IPS DF 19.7 (cell line): Measurements from ENCODE around the gene ITFG1.
"Not testable (repeated sequence)": the region's sequence is repeated elsewhere in the genome, so short reads cannot be mapped to it uniquely, and the experiment has no call there.

Experiments
- DNase-seq: peaks from one replicate; pipeline ENCODE4 v3.0.0-alpha.2; 2013; ENCODE audit warnings: low read depth, low spot score

ITFG1 gene

DNA sequence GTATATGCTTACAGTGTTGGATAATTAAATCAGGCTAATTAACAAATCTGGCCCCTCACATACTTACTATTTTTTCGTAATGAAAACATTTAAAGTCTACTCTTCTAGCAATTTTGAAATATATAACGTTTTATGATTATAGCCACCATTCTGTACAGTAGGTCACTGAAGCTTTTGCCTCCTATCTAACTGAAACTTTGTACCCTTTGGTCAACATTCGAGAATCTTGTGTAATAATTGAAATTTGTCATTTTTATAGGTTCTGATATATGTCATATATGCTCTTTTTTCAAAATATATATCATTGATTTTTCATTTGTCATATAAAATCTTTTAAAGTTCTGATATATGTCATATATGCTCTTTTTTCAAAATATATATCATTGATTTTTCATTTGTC, 12.9 kb upstream of the ITFG1 start:
- DNase-seq: no peak

DNA sequence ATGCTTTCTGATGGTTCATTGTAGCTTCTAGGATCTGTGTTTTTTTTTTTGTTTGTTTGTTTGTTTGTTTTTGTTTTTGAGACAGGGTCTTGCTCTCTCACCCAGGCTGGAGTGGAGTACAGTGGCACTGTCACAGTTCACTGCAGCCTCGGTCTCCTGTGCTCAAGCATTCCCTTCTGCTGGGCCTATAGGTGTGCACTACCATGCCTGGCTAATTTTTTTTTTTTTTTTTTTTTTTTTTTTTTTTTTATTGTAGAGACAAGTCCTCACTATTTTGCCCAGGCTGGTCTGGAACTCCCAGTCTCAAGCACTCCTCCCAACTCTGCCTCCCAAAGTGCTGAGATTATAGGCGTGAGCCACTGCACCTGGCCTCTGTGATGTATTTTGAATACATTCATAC, 12.1 kb upstream of the ITFG1 start:
- not testable (repeated sequence) for DNase-seq

DNA sequence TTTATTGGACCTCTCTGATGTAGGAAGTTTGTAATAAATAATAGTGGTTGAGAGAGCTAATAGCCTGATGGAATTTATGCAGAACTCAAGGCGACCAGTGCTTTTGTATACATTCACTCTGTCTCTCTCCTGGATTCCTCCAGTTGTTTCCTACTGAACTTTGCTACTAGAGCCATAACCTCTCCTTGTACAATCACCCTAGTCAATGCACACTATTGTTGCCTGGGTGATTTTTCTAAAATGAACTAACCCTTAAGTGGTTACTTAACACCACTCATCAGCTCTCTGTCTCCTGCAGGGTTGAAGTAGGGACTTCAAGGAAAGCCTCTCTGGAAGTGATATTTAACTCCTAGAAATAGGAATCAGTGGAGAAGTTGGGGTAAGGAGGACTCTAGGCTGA, 9.9 kb upstream of the ITFG1 start:
- no peak for DNase-seq

DNA sequence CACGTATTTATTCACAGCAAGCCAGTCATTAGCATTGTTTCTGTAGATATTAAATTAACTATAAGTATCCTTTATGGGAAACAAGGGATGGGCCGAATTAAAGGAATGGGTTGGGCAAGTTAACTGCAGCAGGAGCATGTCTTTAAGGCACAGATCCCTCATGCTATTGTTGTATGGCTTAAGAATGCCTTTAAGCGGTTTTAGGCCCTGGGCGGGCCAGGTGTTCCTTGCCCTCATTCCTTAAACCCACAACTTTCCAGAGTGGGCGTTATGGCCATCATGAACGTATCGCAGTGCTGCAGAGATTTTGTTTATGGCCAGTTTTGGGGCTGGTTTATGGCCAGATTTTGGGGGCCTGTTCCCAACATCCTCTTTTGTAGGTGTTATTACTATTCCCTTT, 9.3 kb upstream of the ITFG1 start:
- no peak for DNase-seq

DNA sequence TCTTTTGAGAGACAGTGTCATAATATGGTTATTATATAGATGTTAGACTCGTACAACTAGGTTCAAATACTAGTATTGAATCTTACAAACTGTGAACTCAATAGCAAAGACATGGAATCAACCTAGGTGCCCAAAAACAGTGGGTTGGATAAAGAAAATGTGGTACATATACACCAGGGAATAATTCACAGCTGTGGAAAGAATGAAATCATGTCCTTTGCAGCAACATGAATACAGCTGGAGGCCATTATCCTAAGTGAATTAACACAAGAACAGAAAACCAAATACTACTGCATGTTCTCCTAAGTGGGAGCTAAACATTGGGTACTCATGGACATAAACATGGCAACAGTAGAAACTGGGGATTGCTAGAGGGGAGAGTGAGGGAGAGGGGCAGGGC, 8.4 kb upstream of the ITFG1 start:
- DNase-seq: no peak

DNA sequence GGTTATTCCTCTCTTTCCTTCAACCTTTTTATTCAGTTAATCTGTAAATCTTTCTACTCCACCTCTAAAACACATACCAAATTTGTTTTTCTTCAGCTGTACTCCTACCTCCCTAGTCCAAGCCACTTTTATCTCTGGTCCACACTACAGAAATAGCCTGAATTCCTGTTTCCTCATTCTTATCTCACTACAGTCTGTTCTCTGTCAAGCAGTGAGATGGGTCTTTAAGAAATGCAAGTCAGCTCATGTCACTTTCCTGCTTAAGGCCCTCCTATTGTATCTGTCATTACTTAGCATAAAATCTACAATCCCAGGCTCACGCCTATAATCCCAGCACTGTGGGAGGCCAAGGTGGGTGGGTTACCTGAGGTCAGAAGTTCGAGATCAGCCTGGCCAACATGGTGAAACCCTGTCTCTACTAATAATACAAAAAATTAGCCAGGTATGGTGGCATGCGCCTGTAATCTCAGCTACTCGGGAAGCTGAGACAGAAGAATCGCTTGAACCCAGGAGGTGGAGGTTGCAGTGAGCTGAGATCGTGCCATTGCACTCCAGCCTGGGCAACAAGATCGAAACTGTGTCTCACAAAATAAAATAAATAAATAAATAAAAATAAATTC, 7.3 kb upstream of the ITFG1 start:
- not testable (repeated sequence) for DNase-seq

DNA sequence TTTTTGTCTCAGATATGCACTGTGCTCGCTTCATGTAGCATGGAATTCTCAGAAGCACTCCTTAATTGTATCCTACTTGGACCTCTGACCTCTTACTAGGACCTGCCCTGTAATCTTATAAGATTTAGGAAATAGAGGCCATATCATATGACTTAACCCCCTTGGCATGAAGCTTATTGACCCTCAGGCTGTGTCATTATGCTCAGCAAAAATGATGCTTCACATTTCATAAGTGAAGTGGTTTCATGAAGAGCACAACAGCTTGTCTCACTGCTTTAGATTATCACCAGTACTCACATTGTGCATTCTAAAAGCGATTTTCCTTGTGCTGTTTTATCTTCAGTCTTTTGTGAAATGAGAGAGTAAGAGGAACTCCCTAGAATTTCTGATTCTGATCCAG, 6.6 kb upstream of the ITFG1 start:
- DNase-seq: no peak

DNA sequence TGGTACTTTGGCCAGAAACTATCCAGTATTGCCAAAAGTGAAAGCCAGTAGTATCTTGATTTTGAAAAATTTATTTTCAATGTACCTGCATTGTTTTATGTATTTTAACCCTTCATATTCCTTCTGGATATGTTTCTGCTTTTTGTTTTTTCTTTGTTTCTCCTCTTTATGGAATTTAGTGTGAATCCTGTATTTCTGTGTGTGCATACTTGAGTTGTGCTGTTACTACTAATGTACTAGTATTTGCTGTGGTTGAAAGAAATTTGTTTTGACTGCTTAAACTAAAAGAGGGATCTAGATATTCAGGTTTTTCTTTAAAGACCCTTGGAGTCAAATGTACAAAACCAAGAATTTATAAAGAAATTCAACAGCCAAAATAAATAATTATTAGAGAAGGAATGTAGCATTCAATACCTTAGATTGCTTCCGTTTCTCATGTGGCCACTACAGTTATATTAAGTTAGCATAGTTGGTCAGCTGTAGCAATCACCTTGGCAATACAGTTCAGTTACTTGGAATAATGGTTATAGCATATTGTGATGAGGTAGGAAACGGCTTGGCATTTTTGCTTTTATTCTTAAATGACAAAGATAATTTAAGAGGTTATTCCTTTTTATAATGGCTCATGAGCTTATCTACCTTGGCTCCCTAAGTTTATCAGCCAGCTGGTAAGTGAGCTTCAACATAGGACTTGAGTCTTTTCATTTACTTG, 5.2 kb upstream of the ITFG1 start:
- no peak for DNase-seq

DNA sequence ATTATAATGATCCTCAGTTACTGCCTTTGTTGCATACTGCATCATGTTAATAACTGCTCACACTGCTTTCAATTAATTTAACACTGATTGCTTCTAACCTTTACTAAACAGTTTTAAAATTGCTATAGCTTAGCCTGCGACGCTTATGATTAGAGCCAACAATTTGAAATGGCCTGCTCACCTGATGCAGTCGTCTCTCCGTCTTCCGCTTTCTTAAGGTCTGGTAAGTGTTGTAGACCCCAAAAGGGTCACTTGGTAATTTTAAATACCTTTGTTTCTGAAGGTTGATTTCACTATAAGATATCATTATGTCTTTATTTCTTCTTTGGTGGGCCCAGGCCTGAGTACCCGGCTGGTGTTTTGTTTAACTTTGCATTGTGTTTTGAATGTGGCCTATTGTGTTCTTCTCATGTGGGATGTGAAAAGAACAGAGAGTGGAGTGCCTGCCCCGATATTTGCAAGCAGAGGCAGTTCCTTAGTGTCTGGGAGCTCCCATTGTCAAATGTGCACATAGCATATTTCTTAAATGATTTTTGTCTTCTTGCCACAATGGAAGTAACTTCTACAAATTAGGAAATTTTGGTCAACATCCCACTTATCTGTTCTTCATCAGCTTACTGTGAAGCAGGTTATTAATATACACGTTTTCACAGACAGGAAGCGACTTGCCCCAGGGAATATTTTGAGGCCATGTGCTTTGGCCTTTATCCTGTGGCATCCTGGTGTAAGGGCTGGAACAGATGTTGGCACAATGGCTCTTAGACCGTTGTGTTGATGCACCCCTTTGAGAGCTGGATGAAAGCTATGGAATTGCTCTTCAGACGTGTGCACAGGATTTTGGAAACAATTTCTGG, 3.1 kb upstream of the ITFG1 start:
- DNase-seq: no peak

DNA sequence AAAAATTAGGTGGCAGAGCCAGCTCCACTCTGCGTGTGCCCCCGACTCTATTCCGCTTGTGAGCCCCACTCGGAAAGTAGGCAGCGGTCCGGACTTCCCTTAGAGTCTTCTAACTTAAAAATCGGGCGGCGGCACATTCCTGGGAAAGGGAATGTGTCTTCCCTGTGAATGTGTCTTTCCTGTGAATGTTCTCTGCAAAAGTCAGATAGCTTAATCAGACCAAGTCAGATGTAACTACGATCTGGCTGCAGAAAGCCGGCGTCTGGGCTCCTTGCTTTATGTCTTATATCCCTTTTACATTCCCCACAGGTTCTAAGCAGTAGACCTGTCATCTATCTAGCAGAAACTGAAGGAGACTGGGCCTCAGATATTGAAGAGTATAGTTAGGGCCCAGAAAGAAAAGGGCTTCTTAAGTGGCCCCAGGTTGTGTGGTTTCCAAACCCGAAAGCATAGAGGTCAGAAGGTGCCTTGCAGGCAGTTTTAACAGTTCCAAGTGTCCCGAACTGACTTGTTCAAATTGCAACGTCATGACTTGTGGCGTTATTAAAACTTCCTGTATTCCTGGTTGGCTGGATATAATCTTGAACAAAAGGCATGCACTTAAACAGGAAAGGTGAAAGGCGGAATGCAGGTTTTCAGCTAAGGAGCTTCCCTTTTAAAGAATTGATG, 869 bp upstream of the ITFG1 start:
- DNase-seq: no peak

DNA sequence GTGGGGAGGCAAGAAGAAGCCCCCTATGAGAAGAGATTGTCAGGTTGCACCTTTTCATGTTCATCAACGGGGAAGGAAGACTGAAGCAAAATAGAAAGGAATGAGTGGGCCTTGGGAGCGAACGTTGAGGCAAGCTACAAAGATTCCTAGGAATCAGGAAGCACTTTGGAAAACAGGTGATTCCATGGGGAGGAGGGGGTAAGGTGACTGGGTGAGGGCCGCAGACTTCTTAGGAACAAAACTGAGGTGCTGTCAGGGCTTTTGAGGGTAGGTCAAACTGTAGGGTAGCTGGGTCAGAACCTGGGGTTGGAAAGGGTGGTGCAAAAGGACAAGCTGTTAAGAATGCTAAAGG, 528 bp downstream of the ITFG1 start:
- no peak for DNase-seq

DNA sequence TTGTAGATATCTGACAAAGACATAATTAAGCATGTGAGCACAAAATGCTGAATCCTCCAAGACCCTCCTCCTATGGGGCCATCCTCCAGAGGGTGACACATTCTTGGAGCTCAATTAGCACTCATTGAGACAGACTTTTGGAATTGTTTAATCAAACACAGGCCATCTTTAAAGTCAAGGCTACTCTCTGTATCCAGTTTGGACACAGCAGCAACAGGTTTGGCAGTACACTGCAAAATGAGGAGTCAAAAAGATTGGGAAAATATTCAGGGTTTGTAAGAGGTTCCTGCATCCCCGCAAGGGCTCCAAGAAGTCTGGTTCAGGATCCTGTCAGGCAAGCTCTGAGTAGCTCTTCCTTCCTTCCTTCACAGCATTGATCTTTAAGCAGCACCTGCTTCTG, 1.3 kb downstream of the ITFG1 start:
- DNase-seq: no peak

DNA sequence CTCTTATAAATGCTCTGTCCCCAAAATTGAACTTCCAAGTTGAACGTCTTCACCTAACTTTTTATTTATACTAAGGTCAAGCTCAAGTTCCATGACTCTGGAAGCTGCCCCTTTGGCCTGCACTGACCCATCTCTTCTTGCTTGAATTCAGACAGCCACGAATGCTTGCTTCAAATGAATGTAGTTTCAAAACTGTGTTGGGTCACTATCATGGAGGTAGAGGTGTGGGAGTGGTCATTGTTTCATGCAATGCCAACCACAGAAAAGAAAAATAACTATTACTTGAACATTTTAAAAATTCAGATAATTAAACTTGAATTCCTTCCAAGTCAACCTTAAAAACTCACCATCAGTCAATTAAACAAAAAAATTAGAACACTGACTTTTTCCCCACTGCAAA, 2.5 kb downstream of the ITFG1 start:
- DNase-seq: no peak

DNA sequence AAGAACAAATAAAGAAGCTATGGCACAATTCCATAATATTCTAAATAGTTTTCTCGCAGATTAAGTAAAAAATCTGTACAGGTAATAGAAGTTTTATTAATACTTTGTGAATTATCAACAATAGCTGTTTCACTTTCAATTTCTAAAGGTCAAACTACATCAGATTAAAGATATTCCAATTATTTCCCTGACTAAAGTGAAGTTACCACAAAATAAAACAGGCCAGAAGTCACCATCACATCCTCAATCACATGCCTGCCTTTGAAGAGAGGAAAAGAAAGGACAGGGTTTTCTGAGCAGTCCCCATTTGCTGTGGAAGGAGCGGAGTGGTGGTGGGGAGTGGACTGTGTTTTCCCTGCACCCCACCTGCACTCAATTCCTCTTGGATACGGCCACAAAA, 11.1 kb downstream of the ITFG1 start:
- no peak for DNase-seq

DNA sequence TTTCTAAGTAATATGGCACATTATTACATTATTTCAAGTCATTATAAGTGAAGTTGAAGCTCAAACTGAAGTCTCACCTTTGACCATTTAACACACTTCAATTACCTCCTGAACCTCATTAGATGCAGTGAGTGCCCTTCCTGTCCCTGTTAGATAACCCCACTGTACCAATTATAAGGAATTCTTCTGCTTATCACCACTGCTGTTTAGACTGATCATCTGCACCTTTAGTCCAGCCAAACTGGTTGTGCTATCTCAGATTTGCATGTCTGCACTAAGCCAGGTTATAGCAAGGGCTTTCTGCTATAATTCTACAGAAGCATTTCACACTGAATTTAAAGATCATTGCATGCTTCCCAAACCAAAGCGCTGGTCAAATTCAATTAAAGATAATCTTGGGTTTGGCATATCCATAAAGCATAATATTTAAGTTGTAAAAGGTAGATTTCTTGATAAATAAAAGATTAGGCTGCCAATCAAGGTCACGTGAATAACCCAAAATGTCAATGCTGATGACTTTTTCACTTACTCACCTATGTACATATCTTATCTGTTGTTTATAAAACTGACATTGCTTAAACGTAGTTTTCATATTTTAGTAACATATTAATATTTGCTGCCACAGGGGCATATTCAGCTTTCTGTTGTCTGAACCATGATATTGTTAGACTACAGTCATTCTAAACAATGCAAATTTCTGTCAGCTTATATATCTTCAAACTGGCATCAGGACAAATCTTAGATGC, 11.9 kb downstream of the ITFG1 start:
- no peak for DNase-seq

DNA sequence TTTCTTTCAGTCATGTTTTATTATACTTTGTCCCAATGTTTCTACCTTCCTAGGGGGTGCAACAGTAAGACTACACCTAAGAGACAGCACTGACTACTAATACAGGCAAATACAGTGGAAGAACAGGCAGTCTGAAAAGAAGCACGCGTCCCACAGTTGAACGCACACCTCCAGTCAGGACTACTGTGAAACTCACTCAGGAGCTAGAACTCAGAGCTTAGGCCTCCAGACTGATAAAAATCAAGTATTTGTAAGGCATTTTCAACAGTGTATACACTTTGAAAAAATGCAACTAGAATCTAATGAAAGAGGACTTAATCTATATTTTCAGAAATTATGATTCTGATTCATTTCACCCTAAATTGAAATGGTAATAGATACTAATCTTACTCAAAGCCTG, 14.4 kb downstream of the ITFG1 start:
- DNase-seq: no peak

DNA sequence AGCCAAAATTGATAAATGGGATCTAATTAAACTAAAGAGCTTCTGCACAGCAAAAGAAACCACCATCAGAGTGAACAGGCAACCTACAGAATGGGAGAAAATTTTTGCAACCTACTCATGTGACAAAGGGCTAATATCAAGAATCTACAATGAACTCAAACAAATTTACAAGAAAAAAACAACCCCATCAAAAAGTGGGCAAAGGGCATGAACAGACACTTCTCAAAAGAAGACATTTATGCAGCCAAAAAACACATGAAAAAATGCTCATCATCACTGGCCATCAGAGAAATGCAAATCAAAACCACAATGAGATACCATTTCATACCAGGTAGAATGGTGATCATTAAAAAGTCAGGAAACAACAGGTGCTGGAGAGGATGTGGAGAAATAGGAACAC, 18.0 kb downstream of the ITFG1 start:
- DNase-seq: not testable (repeated sequence)

DNA sequence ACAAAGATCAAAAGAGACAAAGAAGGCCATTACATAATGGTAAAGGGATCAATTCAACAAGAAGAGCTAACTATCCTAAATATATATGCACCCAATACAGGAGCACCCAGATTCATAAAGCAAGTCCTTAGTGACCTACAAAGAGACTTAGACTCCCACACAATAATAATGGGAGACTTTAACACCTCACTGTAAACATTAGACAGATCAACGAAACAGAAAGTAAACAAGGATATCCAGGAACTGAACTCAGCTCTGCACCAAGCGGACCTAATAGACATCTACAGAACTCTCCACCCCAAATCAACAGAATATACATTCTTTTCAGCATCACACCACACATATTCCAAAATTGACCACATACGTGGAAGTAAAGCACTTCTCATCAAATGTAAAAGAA, 20.8 kb downstream of the ITFG1 start:
- not testable (repeated sequence) for DNase-seq

DNA sequence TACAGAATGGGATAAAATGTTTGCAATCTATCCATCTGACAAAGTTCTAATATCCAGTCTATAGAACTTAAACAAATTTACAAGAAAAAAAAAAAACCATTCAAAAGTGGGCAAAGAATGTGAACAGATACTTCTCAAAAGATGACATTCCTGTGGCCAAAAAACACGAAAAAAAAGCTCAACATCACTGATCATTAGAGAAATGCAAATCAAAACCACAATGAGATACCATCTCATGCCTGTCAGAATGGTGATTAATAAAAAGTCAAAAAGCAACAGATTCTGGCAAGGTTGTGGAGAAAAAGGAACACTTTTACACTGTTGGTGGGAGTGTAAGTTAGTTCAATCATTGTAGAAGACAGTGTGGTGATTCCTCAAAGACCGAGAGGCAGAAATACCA, 26.6 kb downstream of the ITFG1 start:
- not testable (repeated sequence) for DNase-seq

DNA sequence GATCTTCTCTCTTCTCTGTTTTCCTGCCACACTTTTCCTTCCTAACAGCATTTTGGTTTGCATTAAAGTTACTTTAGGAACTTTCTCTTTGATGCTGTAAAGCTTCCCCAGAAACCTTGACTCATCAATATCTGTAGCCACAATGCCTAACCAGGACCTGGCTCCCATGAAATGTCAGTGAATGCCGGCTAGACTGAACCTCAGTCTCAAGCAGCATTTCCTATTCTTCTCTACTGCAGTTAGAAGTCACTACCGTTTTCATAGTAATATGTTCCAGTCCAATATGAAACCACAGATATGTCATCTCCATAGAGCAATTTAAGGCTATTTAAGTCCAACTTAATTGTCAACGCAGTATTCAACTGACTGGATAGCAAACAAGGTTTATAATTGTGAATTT, 28.9 kb downstream of the ITFG1 start:
- DNase-seq: no peak

DNA sequence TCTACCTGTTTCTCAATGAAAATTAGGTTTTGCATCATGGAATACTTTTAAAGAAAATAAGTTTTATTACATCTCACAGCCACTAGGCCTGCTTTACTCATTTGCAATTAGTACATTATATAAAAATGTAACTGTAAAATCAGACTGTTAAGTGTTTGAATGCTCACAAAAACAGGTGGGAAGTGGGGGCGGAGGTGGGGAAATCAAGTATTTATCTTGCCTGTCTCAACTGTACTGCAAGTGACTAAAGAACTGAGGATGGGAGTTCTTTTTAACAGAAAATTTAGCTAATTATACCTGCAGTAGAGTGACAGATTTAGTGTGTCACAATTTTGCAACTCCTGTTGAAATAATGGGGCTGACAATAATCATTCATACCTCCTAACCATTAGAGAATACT, 34.1 kb downstream of the ITFG1 start:
- DNase-seq: no peak

DNA sequence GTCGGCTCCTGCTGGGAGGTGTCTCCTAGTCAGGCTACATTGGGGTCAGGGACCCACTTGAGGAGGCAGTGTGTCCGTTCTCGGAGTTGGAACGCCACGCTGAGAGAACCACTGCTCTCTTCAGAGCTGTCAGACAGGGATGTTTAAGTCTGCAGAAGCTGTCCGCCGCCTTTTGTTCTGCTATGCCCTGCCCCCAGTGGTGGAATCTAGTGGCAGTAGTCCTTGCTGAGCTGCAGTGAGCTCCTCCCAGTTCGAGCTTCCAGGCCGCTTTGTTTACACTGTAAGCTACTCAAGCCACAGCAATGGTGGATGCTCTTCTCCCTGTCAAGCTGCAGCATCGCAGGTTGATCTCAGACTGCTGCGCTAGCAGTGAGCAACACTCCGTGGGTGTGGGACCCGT, 36.0 kb downstream of the ITFG1 start:
- peak; percentile 17 for DNase-seq
